Measurements from ENCODE around the gene CPSF4.

The CPSF4 gene

DNA sequence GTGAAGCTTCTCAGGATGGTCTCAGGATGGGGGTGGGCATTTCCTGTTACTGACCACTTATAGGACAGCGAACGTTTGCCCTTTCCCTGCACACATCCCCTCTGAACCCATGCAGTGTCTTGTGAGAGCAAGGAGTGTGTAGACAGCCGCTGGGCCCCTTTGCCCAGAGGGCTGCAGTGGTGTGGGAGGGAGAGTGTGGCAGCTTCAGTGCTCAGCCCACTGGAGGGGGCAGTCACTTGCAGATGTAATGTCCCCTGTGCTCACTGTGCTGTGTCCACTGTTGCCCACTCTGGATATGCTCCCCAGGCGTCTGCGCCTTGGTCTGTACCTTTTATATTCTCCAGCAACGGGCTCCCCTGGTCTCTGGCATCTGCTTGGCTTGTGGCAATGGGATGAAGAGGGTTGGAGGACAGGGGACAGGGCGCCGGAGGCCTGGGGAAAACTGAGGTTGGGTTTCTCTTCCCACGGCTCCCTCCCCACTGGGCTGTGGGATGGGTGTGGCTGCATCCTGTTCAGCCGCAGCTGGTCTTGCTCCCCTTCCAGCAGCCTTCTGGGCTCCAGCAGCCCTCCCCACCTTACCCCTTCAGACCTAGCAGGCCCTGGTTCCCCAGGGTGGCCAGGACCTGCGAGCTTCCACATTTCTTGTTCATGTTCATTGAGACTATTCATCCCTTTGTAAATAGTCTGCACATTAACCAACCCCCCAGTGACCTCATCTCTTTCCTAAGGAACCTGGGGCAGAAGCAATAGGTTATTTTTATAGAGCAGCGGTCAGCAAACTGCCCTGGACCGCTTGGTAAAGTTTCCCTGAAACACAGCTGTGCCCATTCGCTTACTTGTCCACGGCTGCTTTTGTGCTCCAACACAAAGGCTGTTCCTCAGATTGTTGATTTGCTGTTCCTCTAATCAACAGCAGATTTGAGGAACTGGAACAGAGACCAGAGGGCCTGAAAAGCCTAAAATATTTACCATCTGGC lies 40.0 kb downstream of the CPSF4 start:
- no peak for DNase-seq (ENCODE audit: low read depth)
- no peak overlapping the region for H3K4me3 ChIP-seq (replicated peaks; ENCODE audit: low read depth, low read length)
- TF ChIP-seq, protein P1, sequence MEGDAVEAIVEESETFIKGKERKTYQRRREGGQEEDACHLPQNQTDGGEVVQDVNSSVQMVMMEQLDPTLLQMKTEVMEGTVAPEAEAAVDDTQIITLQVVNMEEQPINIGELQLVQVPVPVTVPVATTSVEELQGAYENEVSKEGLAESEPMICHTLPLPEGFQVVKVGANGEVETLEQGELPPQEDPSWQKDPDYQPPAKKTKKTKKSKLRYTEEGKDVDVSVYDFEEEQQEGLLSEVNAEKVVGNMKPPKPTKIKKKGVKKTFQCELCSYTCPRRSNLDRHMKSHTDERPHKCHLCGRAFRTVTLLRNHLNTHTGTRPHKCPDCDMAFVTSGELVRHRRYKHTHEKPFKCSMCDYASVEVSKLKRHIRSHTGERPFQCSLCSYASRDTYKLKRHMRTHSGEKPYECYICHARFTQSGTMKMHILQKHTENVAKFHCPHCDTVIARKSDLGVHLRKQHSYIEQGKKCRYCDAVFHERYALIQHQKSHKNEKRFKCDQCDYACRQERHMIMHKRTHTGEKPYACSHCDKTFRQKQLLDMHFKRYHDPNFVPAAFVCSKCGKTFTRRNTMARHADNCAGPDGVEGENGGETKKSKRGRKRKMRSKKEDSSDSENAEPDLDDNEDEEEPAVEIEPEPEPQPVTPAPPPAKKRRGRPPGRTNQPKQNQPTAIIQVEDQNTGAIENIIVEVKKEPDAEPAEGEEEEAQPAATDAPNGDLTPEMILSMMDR (IDR thresholded peaks at IDR 0.05; ENCODE audit: low read length, missing control alignments) = no peak

DNA sequence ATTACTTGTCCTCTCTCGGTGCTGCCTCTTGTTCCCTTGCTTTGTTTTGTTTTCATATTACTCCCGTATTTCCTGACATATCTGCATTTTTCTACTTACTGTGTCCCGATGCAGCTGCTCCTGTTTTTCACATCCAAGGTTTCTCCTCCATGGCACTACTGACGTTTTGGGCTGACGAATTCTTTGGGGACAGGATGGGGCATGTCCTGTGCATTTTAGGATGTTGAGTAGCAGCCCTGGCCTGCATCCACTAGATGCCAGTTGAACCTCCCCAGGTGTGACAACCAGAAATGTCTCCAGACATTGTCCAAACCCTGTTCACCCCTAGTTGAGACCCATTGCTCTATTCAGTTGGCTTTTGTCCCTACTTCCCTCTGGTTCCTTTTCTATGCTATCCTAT lies 46.4 kb downstream of the CPSF4 start:
- TF ChIP-seq, protein P1 (IDR thresholded peaks at IDR 0.05; ENCODE audit: low read length, missing control alignments) = no peak
- no peak overlapping the region for H3K4me3 ChIP-seq (replicated peaks; ENCODE audit: low read depth, low read length)
- DNase-seq (ENCODE audit: low read depth) = no peak

DNA sequence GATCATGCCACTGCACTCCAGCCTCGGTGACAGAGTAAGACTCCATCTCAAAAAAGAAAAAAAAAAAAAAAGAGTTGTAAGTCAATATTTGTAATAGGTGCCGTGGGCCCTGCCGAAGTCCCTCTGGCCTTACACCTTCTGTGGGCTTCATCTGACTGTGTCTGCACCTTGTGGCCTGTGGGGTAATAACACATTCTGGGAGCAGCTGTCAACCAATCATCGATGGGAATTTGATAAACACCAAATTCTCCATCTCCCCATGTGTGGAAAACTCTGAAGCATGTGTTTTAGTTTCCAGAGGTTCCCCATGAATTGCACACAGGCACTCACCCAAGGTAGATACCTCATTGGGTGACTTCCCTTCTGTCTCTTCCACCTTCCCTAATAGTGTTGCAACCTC lies 50.5 kb downstream of the CPSF4 start:
- H3K4me3 ChIP-seq (replicated peaks; ENCODE audit: low read depth, low read length) = no peak overlapping the region
- TF ChIP-seq, protein P1 (IDR thresholded peaks at IDR 0.05; ENCODE audit: low read length, missing control alignments) = no peak
- no peak for DNase-seq (ENCODE audit: low read depth)

DNA sequence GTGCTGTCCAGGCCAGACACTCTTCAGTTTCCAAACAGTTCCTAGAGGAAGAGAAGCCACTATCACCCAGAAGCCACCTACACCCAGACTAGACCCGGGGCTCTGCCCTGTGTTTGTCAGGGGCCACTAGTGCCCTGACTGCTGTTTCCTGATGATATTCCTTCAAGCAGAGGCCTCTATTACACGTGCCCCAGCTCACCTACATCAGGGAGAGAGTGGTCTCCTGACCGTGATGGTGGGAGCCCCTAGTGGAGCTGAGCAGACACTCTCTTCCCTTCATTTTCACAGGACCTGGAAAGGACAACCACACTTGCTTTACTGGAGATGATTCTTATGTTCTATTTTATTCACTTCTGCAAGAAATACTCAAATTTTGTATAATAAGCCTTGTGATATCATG lies 52.1 kb downstream of the CPSF4 start:
- TF ChIP-seq, protein P1 (IDR thresholded peaks at IDR 0.05; ENCODE audit: low read length, missing control alignments) = no peak
- no peak for DNase-seq (ENCODE audit: low read depth)

DNA sequence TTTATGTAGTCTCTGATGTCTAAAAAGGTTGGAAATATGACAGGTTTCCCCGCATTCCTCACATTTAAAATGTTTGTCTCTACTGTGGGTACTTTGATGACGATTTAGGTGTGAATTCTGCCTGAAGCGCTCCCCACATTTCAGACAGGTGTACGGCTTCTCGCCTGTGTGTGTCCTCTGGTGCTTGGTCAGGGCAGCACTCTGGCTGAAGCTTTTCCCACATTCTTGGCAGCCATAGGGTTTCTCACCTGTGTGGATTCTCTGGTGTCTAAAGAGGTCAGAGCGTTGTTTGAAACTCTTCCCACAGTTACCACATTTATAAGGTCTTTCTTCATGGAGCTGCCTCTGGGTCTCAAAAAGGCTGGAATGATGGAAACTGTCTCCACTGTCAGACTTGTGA lies 55.1 kb downstream of the CPSF4 start:
- no peak overlapping the region for H3K4me3 ChIP-seq (replicated peaks; ENCODE audit: low read depth, low read length)
- DNase-seq (ENCODE audit: low read depth) = no peak
- TF ChIP-seq, protein P1 (IDR thresholded peaks at IDR 0.05; ENCODE audit: low read length, missing control alignments) = no peak

More for the DNA sequence above, 52.1 kb downstream of the CPSF4 start:
- no peak overlapping the region for H3K4me3 ChIP-seq (replicated peaks; ENCODE audit: low read depth, low read length)

DNA sequence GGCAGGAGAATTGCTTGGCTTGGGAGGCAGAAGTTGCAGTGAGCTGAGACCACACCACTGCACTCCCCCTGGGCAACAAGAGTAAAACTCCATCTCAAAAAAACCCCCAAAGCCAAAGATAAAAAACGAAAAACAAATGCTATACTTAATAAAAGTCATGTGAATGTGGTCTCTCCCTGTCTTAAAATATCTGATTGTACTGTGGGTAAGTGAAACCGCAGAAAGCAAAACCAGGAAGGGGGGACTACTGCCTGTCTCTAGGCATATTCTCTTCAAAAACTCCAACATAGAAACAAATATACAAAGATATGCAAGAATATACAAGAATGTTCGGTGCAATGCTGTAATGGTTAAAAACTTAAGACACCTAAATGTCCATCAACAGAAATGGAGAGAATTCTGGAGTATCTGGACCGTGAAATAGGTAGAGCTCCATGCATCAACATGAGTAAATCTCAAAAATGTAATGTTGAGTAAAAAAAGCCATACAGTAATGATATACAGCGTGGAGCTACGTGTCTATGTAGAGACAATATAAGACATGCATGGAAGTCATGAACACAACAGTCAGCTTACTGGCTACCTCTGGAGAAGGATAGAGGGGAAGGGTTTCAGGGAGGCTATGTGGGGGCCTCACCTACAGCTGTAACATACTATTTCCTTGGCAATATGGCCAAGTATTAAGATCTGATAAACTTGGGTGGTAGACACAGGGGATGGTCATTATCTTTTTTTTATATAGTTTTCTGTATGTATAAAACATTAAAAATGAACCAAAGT lies 59.2 kb downstream of the CPSF4 start:
- no peak for DNase-seq (ENCODE audit: low read depth)
- TF ChIP-seq, protein P1 (IDR thresholded peaks at IDR 0.05; ENCODE audit: low read length, missing control alignments) = no peak
- H3K4me3 ChIP-seq (replicated peaks; ENCODE audit: low read depth, low read length) = peak overlapping the region; percentile 99

Data from fibroblast of pulmonary artery (primary cell).